Measurements from ENCODE around the gene GPR89B. TPM values are rescaled to one million over a fixed set of nuclear protein-coding genes. Genes with fewer than 3 reads are reported as not detected.
"Not testable (repeated sequence)": the region's sequence is repeated elsewhere in the genome, so short reads cannot be mapped to it uniquely, and the experiment has no call there.

GPR89B gene
- 12.4 and 14.7 TPM in 2 replicates for total RNA-seq

DNA sequence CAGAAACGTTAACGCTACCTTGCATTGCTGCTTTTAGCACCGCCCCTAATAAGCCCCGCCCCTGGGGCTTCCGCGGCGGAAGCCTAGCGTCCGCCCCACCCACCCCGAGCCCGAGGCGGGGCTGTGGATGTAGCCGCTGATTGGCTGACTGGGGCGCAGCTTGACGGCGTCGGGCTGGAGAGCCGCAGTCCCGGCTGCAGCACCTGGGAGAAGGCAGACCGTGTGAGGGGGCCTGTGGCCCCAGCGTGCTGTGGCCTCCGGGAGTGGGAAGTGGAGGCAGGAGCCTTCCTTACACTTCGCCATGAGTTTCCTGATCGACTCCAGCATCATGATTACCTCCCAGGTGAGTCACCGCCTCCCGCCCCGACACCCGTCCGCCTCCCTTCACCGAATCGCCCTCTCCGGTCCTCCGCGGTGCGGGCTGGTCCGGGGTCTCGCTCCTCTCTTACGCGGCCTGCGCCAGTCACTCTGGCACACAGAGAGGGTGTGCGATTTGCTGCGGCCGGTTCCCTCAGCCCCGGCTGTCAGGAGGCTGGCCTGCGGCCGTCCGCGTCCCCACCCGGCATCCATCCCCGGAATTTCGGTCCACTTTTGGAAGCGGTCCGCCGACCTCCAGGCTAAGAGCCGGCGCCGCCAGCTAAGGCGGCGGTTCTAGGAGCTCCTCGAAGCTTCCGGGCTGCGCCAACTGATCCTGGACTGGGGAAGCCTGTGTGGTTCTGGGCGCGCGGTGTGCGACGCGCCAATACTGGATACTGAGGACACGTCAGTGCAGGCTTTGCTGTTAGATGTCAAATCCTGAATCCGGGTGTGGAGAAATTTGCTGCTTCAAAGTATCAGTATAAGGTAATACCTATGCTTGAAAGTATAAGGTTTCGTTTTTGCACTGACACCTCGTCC, at the start of gene GPR89B:
TSS of gene GPR89B (plus strand) at position 185 of the 897 bp plus-strand sequence. CDS start at position 302, 117 bp downstream.
- DNase-seq (ENCODE audit: low read depth in 2 of 2): peak; percentile 87

DNA sequence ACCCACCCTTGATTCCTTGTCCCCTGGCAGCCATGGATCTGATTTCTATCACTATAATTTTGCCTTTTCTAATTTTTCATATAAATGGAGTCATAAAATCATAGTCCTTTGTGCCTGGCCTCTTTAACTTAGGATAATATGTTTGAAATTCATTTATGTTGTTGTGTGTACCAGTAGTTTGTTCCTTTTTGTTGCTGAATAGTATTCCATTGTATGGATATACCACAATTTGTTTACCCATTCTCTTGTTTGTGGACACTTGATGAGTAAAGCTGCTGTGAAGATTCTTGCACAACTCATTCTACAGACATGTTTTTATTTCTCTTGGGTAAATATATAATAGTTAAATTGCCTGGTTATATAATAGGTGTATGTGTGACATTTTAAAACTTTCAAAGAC, 48.3 kb upstream of the GPR89B start:
- DNase-seq (ENCODE audit: low read depth in 2 of 2): no peak

DNA sequence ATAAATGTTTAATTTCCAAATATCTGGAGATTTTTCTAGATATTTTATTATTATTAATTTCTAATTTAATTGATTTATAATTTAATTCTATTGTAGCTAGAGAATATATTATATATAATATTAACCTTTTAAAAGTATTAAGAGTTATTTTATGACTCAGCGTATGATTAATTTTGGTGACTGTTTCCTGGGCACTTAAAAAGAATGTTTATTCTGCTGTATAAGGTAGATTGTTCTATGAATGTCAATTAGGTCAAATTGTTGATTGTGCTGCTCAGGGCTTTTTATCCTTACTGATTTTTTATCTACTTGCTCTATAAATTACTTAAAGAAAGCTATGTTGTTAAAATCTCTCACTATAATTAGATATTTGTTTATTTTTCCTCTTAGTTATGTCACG, 45.7 kb upstream of the GPR89B start:
- DNase-seq (ENCODE audit: low read depth in 2 of 2): peak in 1 of 2 donors; percentile 20

DNA sequence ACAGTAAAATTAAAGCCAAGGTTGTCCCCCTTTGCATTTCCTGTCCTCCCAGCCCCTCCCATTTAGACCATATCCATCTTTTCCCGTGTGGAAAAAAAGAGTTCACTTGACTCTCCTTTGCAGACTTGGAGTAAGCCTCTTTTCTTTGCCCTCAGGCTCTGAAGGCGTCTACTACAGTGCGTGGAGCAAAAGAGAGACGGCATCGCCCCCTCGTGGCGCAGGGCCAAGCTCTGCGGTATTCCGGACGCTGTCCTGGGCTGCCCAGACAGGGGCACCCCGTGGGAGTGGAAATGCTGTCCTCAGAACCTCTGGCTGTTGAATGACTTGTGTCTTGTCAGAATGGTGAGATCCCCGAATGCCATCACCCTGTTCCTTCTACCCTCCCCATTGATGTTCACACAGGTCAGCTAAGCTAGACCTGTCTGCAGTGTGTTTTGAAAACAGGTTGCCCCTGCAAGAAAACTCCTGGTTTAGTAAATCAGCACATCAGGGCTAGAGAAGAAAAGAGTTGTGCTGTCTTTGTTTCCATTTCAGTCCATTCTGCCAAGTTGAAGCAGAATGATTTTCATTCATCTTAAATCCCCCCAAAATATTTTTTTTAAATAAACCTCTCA, 37.9 kb upstream of the GPR89B start:
- DNase-seq (ENCODE audit: low read depth in 2 of 2): peak; percentile 59 to 76

DNA sequence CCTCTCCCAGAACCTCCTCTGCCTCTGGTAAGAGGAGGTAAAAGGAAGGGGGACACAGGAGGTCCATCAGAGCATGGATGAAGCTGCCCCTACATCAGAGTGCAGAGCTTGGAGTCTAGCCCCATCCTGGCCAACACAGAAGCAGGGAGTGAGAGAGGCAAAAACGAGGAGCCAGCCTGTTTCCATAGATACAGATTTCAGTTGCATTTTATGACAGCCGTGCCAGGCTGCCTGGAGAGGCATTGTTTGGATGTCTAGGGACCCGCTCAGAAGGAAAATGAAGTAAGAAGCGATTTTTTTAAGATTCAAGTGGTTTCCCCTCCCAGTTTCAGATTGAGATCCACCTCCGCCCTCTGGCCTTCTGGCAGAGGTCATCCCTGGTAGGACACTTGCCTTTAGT, 37.1 kb upstream of the GPR89B start:
- no peak for DNase-seq (ENCODE audit: low read depth in 2 of 2)

DNA sequence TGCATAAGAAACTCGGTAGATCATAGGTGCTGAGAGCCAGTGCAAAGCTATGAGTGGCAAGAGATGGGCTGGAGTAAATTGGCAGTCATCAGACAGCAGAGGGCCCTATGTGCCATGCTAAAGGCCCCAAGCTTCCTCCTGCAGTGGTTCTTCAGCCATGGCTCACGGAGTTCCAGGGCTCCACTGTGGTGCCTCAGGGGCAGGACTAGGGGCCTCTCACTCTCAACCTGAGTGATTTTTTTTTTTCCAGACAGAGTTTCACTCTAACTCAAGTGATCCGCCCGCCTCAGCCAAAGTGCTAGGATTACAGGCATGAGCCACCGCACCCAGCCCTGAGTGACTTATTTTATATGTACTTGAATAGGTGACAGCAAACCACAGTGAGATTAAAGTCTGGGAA, 36.0 kb upstream of the GPR89B start:
- DNase-seq (ENCODE audit: low read depth in 2 of 2): peak in 1 of 2 donors; percentile 19

DNA sequence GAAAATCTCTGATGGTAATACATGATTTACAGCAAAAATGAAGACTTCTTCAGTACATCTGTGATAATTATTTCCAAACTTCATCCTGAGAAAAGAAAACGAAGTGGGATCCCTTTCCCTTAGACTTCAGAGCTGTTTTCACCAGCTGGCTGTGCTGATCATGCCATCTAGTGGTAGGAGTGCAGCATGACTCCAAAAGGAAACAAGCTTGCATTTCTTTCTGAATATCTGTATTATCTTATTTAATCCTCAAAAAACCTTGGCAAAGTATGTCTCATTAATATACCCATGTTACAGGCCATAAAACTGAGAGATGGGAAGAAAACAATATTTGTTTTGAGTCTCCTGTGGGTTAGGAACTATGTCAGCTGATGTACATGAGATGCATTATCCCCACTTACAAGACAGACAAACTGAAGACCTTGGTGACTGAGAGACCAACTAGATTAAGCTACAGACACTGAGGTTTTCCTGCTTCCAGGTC, 35.4 kb upstream of the GPR89B start:
- DNase-seq (ENCODE audit: low read depth in 2 of 2): peak; percentile 70

DNA sequence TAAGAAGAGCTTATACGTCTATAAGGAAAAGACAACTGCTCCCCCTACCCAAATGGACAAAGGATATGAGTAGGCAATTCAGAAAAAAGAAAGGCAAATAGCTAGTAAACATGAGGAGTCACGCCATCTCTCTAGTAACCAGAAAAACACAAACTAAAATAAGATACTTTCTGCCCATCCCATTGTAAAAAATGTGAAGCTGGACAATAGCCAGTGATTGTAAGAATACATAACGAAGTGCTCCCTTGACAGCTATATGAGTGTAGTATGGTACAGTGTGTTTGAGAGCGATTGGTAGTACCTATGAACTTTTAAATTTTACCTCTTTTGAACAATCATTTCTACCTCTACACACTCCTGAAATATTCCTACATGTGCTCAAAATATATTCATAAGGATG, 33.1 kb upstream of the GPR89B start:
- no peak for DNase-seq (ENCODE audit: low read depth in 2 of 2)

DNA sequence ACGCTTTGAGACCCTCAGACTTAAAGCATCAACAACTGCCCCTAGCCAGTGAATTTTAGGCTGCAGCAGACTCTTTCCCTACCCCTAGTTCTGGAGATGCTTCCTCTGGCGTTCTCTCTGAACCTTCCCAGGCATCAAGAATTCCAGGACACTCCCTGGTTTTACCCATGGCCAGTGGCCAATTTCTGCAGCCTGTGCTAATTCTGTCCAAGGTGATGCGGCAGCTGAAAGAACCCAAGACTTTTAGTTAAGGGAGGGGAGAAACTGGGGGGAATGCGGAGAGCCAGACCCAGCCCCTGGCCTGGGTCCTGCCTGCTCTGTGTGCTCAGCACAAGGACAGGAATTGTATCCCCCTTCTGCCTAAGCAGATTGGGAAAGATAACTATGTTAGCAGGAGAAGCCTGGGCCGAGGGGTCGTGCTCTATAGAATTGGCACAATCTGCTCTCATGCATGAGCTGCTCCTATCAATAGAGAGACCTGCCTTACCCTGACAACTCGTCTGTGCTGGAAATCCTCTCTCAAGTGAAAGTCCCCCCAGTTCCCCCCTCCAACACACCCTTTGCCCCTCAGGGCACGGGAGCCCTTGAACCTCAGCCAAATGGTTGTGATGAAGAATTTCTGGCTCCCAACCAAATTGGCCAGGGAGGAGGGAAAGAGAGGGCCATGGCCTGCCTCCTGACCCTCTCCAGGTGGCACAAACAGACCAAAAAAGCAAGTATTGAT, 31.0 kb upstream of the GPR89B start:
- DNase-seq (ENCODE audit: low read depth in 2 of 2): no peak

DNA sequence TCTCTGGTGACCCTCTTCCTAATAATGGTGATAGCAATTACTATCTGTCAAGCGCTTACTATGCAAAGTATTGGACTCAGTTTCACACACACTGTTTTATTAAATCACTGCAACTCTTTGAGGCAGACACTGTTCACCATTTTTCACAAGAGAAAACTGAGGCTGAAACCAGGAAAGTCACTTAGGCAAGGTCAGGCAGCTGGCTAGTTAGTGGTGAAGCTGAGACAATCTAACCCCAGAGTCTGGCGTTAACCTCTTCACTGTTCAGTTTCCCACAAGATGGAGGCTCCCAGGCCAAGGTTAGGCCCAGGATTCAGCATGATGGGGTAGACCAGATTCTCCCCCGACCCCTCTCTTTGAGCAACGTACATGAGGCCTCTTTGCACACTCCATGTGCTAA, 30.4 kb upstream of the GPR89B start:
- no peak for DNase-seq (ENCODE audit: low read depth in 2 of 2)

DNA sequence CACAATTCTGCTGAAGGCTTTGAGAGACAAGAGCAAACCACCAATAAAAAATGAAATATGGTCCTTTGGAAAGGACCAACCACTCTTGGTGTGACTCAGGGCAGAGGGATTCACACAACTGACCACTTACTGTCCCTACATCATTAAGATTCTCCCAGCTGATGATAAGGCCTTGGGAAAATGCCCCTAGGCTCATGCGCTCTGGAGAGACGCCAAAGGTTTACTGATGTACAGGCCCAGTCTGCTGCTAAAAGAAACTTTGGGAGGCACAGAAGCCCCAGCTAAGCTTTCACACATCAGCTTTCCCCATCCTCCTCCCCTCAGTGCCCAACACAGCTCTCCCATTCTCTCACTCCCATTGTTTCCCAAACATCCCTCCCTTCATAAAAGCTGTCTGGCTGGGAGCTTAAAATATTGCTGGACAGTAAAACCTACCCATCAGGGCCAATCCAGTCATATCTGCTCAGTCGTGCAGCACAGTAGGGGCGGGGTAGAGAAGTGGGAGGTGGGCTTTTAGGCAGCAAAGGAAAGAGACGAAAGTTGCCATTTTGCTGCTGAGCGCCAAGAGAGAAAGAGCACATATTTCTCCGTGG, 25.9 kb upstream of the GPR89B start, which contains the start of gene GJA8:
TSS of gene GJA8 (plus strand) at position 543 of the 593 bp plus-strand sequence. CDS start 5,161 bp downstream, outside the sequence.
- DNase-seq (ENCODE audit: low read depth in 2 of 2): no peak

DNA sequence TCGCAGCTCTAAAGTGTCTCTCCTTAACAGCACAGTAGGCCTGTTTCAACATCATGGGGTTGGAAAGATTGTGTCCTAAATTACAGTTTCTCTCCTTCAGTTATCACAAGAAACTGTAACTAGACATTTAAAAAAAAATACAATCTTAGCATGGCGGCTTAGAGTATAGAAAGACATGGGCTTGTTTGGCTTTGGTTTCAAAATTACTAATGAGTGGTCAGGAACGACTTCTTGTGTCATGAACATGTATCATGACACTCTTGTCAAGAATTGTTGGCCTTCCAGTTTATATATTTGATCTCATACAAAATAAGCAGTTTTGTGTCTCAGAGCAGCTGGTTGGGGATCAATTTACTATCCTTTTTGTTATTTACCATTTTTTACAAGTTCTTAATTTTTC, 23.5 kb upstream of the GPR89B start:
- DNase-seq (ENCODE audit: low read depth in 2 of 2): no peak

DNA sequence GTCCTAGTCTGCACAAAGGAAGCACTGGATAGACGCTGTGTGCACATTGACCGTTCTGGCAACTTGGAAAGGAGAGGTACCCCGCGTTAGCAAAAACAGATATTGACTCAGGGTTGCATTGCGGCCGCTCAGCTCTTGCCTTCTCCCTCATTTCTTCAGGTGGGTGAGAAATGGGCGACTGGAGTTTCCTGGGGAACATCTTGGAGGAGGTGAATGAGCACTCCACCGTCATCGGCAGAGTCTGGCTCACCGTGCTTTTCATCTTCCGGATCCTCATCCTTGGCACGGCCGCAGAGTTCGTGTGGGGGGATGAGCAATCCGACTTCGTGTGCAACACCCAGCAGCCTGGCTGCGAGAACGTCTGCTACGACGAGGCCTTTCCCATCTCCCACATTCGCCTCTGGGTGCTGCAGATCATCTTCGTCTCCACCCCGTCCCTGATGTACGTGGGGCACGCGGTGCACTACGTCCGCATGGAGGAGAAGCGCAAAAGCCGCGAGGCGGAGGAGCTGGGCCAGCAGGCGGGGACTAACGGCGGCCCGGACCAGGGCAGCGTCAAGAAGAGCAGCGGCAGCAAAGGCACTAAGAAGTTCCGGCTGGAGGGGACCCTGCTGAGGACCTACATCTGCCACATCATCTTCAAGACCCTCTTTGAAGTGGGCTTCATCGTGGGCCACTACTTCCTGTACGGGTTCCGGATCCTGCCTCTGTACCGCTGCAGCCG, 20.3 kb upstream of the GPR89B start:
- DNase-seq (ENCODE audit: low read depth in 2 of 2): no peak

DNA sequence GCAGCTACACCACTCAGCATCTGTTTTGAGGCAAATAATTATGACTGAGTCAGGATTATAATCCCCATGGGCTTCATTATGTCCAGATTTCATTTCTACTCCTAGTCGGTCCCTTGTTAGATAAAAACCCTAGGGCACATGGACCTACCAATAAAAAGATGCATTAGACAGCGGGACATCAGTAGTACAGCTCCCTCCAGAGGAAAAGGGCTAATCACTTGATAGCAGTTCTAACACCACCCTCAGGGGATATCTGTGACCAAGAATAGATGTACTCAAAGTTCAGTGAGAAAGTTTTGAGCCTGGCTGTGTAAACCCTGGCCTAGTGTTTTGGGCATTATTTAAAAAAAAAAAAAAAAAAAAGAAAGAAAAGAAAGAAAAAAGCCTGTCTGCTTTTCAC, 15.7 kb upstream of the GPR89B start:
- no peak for DNase-seq (ENCODE audit: low read depth in 2 of 2)

DNA sequence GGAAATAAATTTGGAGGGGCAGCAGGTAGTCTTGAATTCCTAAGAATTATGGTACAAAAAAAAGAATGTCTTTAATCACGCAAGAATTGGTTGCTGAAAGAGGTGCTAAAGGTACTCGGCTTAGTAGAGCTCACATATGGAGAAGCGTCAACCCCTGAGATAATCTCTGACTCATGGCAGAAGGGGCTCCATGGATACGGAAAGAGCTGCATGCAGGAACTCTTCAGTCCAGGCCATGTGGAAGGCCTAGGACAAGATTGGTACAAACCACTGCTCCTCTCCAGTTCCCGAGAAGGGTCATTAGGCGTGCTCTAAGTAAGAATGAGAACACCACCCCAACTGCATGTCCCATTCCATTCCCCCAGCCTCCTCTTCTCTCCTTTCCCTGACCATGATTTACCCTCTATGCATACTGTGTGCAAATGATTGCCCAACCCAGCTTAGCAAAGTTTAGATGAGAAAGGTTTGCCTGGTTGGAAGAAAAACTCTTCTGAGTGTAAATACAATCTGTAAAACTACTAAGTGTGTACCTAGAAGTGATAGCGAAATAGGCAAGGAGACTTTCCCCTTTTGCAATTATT, 14.8 kb upstream of the GPR89B start:
- DNase-seq (ENCODE audit: low read depth in 2 of 2): no peak

DNA sequence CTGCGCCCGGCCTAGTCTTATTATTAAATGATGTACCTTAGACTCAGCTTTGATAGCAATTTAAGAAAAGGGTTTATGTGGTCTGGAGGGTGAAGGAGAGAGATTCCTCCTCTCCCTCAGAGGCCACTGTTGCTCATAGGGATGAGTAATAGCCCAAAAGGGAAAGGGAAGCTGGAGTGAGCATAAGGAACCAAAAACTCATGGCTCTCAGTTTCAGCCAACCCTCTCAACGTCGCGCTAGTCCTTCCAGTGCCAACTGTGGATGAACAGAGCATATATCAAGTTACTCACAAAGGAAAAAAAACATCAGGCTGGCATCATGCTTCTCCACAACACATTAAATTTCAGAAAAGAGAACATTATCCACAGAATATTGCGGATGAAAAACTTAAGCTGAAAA, 8.3 kb upstream of the GPR89B start:
- no peak for DNase-seq (ENCODE audit: low read depth in 2 of 2)

DNA sequence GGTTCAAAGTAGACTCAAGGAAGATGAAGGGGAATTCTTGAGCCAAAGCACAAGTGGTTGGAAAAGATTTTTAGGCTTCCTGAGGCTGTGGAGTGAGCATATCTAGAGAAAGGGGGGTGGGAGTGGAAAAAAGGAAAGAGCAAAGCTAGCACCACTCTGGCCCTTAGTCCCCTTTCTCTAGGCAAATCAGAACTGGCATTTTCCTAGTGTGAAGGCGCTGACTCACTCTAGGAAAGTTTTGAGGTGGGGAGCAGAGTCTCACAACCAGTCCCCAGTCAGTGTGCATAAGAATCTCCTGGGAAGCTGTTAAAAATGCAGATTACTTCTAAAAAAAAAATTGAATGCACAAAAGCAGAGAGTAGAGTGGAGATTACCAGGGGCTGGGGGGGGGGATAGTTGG, 3.4 kb upstream of the GPR89B start:
- no peak for DNase-seq (ENCODE audit: low read depth in 2 of 2)

DNA sequence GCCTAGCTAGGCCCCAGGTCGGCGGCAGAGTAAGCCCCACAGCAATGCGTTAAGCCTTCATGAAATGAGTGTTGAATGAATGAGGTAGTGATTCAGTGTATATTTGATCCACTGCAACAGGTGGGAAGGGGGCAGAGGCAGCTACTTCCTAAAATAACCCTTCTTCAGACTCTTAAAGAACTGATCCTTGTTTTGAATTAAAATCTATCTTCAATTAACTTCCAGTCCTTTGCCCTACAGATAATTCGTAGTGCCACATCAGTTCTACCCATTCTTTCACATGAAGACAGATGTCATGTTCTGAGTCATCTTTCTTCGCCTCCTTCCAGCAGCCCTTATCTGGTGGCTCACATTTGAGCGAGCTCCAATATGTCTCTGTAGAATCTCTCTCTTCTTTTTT, 1.0 kb upstream of the GPR89B start:
- not testable (repeated sequence) for DNase-seq (ENCODE audit: low read depth in 2 of 2)

DNA sequence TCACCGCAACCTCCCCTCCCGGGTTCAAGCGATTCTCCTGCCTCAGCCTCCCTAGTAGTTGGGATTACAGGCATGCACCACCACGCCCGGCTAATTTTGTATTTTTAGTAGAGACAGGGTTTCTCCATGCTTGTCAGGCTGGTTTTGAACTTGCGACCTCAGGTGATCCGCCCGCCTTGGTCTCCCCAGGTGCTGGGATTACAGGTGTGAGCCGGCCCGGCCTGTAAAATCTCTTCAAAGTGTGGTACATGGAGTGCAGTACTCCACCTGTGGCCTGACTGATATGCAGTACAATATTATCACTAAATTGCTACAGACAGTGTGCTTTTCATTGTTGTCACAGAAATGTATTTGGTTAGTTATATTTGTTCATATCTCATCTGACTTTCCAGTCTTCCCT, 531 bp upstream of the GPR89B start:
- not testable (repeated sequence) for DNase-seq (ENCODE audit: low read depth in 2 of 2)

DNA sequence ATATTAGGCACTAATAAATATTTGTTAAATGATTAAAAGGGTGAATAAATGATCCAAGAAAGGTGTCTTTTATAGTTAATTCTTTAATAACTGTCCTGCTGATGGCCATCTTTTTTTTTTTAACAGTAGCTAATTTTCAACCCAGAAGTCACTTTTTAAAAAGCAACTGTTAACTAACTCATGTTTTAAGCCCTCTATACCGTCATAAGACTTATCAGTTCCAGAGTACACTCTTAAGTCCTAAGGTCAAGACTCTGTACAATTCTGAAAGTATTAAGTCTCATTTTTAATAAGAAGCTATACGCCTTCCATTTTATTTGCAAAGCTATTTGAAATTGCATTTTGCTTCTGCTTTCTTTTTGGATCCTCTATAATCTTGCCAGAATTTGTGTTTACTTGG, 2.9 kb downstream of the GPR89B start:
- not testable (repeated sequence) for DNase-seq (ENCODE audit: low read depth in 2 of 2)

DNA sequence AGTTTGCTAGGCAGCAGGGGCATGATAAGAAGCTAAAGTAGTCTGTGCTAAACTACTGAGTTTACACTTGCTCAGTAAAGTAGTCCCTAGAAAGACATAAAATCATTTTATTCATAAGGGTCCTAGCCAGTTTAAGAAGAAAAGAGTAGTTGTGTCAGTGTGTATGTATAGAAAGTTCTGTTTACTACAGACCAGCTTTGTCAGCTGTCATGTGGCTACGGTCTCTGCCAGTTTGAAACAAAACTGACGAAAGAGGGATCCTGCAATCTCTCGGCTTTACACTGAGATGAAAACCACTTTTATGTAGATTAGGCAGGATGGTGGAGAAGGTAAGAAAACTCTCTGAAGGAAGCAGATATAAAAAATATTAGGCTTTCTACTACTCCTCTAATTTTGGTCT, 7.1 kb downstream of the GPR89B start:
- not testable (repeated sequence) for DNase-seq (ENCODE audit: low read depth in 2 of 2)

Measured in lung microvascular endothelial cell (primary cell).